ENCODE results near the gene PAPPA.
A peak's percentile ranks its signal among the peaks of the same experiment; 100 is the strongest.

Gene PAPPA

GRCh38 chr9:116365056-116365471, 211.5 kb downstream of the PAPPA start (continued):
- TF ChIP-seq ZBTB8A (tag by site-specific recombination; IDR thresholded peaks at IDR 0.05) (peak; percentile 27; the same call in 1 of the 2 replicates), YY2 (tag by site-specific recombination; IDR thresholded peaks at IDR 0.05) (no peak), KLF9 (tag by site-specific recombination; IDR thresholded peaks at IDR 0.05; ENCODE audit: low read depth) (no peak), HOXC10 (CRISPR knock-in tag; IDR thresholded peaks at IDR 0.05) (no peak), RBAK (tag by site-specific recombination; IDR thresholded peaks at IDR 0.05) (no peak), ZNF23 (tag by site-specific recombination; IDR thresholded peaks at IDR 0.05; ENCODE audit: borderline replicate concordance) (no peak), ZNF292 (tag by site-specific recombination; IDR thresholded peaks at IDR 0.05; ENCODE audit: borderline replicate concordance, low read depth) (no peak), ZNF677 (tag by site-specific recombination; IDR thresholded peaks at IDR 0.05) (no peak), ZNF433 (tag by site-specific recombination; IDR thresholded peaks at IDR 0.05; ENCODE audit: low read depth) (no peak), ZNF114 (tag by site-specific recombination; IDR thresholded peaks at IDR 0.05) (no peak), GLI2 (tag by site-specific recombination; IDR thresholded peaks at IDR 0.05; ENCODE audit: borderline replicate concordance, low read depth) (no peak), TCF7L2 (IDR thresholded peaks at IDR 0.05; ENCODE audit: borderline replicate concordance, low read depth, low read length) (no peak), ZNF311 (tag by site-specific recombination; IDR thresholded peaks at IDR 0.05; ENCODE audit: borderline replicate concordance) (no peak), ZBTB1 (tag by site-specific recombination; IDR thresholded peaks at IDR 0.05) (no peak), AEBP2 (tag by site-specific recombination; IDR thresholded peaks at IDR 0.05; ENCODE audit: borderline replicate concordance) (no peak), EGR2 (tag by site-specific recombination; IDR thresholded peaks at IDR 0.05; ENCODE audit: low read depth) (no peak), REST (tag by site-specific recombination; IDR thresholded peaks at IDR 0.05) (no peak), ZNF501 (tag by site-specific recombination; IDR thresholded peaks at IDR 0.05) (no peak), ZNF394 (tag by site-specific recombination; IDR thresholded peaks at IDR 0.05; ENCODE audit: borderline replicate concordance) (no peak), ZBTB48 (tag by site-specific recombination; IDR thresholded peaks at IDR 0.05) (peak; percentile 26; the same call in 1 of the 2 replicates), ZNF16 (tag by site-specific recombination; IDR thresholded peaks at IDR 0.05; ENCODE audit: low read depth) (no peak), ZNF24 (tag by site-specific recombination; IDR thresholded peaks at IDR 0.05) (no peak), BCL6B (tag by site-specific recombination; IDR thresholded peaks at IDR 0.05) (no peak), ZNF362 (tag by site-specific recombination; IDR thresholded peaks at IDR 0.05) (no peak), ZNF140 (tag by site-specific recombination; IDR thresholded peaks at IDR 0.05) (no peak)
- TF ChIP-seq, protein P1, sequence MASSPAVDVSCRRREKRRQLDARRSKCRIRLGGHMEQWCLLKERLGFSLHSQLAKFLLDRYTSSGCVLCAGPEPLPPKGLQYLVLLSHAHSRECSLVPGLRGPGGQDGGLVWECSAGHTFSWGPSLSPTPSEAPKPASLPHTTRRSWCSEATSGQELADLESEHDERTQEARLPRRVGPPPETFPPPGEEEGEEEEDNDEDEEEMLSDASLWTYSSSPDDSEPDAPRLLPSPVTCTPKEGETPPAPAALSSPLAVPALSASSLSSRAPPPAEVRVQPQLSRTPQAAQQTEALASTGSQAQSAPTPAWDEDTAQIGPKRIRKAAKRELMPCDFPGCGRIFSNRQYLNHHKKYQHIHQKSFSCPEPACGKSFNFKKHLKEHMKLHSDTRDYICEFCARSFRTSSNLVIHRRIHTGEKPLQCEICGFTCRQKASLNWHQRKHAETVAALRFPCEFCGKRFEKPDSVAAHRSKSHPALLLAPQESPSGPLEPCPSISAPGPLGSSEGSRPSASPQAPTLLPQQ (tag by site-specific recombination; IDR thresholded peaks at IDR 0.05), result no peak
- TF ChIP-seq, protein P2, sequence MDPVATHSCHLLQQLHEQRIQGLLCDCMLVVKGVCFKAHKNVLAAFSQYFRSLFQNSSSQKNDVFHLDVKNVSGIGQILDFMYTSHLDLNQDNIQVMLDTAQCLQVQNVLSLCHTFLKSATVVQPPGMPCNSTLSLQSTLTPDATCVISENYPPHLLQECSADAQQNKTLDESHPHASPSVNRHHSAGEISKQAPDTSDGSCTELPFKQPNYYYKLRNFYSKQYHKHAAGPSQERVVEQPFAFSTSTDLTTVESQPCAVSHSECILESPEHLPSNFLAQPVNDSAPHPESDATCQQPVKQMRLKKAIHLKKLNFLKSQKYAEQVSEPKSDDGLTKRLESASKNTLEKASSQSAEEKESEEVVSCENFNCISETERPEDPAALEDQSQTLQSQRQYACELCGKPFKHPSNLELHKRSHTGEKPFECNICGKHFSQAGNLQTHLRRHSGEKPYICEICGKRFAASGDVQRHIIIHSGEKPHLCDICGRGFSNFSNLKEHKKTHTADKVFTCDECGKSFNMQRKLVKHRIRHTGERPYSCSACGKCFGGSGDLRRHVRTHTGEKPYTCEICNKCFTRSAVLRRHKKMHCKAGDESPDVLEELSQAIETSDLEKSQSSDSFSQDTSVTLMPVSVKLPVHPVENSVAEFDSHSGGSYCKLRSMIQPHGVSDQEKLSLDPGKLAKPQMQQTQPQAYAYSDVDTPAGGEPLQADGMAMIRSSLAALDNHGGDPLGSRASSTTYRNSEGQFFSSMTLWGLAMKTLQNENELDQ (tag by site-specific recombination; IDR thresholded peaks at IDR 0.05; ENCODE audit: low read depth), result no peak
- TF ChIP-seq, protein P3, sequence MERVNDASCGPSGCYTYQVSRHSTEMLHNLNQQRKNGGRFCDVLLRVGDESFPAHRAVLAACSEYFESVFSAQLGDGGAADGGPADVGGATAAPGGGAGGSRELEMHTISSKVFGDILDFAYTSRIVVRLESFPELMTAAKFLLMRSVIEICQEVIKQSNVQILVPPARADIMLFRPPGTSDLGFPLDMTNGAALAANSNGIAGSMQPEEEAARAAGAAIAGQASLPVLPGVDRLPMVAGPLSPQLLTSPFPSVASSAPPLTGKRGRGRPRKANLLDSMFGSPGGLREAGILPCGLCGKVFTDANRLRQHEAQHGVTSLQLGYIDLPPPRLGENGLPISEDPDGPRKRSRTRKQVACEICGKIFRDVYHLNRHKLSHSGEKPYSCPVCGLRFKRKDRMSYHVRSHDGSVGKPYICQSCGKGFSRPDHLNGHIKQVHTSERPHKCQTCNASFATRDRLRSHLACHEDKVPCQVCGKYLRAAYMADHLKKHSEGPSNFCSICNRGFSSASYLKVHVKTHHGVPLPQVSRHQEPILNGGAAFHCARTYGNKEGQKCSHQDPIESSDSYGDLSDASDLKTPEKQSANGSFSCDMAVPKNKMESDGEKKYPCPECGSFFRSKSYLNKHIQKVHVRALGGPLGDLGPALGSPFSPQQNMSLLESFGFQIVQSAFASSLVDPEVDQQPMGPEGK (tag by site-specific recombination; IDR thresholded peaks at IDR 0.05), result peak; percentile 79

All from HEK293 (cell line).